NCI-H2107 (cell line): ENCODE results near the gene EPHX1.
"Not testable (repeated sequence)": the region's sequence is repeated elsewhere in the genome, so short reads cannot be mapped to it uniquely, and the experiment has no call there.

Experiments used
- DNase-seq: peaks from one replicate; lab custom pipeline; 2025; lab: John Stamatoyannopoulos, UW

EPHX1 gene

GRCh38 chr1:225809842-225810578 is at the start of gene EPHX1:
TSS of gene EPHX1 (plus strand) at chr1:225810124. CDS start at chr1:225828730, 18,606 bp downstream.
- peak; percentile 87 for DNase-seq

- DNase-seq = no peak
Measured at GRCh38 chr1:225760531-225760930, 49.4 kb upstream of the EPHX1 start.

- not testable (repeated sequence) for DNase-seq
Measured at GRCh38 chr1:225761395-225761794, 48.5 kb upstream of the EPHX1 start.

GRCh38 chr1:225762002-225762441 is 47.9 kb upstream of the EPHX1 start:
- peak; percentile 40 for DNase-seq

DNA sequence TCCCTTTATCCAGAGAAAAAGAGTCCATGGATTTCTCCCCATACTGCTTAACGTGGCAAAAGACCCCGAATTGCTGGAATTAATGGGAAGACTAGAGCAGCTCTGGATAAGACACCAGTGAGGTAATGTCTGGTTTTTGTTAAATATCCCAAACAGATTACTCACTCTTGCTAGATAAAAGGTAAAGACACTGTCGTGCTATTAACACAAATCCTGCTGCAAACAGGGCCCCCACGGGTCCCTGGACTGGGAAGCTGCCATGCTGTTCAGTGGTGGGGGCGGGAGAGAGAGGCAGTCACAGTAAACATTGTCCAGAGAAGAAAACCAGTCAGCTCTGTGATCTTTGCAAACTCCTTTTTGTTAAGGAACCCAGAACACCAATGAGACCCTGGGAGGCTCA is 47.5 kb upstream of the EPHX1 start:
- DNase-seq = no peak

- no peak for DNase-seq
Measured at GRCh38 chr1:225763716-225764548, 46.0 kb upstream of the EPHX1 start.

DNA sequence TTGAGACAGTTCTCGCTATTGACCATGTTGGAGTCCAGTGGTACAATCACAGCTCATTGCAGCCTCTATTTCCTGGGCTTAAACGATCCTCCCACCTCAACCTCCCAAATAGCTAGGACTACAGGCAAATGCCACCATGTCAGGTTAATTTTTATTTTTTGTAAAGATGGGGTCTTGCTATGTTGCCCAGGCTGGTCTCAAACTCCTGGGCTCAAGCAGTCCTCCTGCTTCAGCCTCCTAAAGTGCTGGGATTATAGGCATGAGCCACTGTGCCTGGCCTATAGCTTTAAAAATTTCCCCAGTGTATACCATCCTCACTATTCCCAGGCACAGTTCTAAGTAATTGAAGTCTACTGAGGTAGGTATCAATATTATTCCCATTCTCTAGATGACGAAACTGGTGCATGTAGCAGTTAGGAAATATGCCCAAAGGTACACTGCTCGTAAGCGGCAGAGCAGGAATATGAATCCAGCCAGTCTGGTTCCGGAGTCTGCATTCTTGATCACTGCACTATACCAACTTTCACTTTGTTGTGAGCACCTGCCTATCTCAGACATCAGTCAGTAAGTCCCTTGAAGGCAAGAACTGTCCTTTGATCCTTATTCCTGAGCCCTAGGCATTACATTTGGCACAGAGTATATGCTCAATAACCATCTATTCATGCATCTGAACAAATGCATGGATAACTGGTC is 43.8 kb upstream of the EPHX1 start:
- DNase-seq = no peak

DNA sequence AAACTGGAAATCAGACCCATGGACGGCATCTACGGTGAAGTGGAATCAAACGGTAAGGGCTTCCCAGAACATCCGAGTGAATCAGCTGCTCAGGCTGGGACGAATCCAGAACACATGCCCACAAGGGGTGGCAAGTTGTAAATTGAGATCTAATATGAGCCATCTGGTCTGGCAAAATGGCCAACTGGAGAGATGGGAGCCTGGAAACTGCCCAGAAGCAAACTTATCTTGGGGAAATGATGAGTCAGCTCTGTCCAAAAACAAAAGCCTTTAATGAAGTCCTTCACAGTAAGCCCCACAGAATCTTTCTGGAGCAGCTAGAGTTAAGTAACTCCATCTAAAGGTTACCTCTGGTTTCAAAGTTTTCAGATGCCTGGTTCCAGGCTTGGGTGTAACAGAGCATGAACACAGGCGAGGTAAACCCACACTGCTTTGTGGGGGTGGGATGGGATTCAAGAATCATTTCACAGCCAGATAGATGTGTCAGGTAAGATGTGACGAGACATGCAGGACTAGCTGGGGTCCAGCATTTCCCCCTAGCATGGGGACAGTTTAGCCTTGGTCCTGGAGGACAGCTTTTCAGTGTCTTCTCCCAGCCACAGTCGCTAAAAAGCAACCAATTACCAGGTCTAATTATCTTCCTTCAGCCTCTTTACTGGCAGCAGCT is 42.8 kb upstream of the EPHX1 start:
- DNase-seq = peak; percentile 19

- DNase-seq = peak; percentile 61
Measured at GRCh38 chr1:225767634-225768540, 42.0 kb upstream of the EPHX1 start.

DNA sequence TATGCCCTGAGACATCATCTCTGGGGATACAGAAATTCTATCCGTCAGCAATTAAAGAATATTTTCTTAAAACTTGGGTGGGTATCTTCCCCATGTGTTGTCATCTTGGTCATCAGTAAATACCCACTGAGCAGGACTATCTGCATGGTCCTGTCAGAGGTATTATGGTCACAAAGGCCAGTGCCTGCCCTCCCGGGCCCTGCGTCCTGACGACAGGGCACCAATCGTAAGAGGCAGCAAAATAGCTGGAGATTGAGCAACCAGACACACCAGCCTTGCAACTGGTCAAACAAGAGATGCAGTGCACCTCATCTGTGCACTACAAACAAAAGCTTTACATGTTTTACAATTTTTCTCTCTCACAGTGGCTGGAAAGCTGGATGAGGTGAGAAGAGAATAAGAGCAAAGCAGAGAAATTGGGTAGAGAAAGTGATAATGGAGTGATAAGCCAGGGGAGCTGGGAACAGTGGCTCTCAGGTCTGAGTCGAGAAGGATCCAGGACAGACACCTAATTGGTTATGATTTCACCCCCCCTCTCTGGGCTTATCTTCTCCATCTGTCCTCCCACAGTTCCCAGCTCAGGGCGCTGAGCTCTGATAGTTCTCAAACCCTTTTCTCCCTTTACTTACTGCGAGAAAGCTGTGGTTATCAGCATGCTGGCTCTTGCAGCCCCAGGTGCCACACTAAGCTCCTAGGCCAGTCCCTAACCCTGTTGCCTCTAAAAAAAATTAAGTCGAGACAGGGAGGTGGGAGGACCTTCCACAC is 41.1 kb upstream of the EPHX1 start:
- DNase-seq = no peak

DNA sequence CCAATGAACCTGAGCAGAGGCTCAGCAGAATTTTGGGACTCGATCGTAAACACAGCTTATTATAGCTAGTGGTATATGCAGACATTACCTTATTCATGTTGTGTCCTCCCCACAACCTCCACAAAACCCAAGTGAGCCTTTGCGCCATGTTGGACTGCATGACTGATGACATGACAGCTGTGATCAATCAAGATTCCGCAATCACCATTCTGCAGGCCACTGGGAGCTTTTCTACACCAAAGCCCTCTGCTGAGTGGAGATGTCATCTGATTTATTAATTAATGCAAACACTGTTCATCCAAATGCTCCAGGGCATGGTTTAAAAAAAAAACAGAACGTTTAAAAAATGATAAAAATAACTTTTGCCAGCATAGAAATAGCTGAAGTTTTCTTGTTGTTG is 40.2 kb upstream of the EPHX1 start:
- no peak for DNase-seq

GRCh38 chr1:225770561-225771248 is 39.2 kb upstream of the EPHX1 start:
- no peak for DNase-seq

GRCh38 chr1:225771661-225772322 is 38.1 kb upstream of the EPHX1 start:
- no peak for DNase-seq

DNA sequence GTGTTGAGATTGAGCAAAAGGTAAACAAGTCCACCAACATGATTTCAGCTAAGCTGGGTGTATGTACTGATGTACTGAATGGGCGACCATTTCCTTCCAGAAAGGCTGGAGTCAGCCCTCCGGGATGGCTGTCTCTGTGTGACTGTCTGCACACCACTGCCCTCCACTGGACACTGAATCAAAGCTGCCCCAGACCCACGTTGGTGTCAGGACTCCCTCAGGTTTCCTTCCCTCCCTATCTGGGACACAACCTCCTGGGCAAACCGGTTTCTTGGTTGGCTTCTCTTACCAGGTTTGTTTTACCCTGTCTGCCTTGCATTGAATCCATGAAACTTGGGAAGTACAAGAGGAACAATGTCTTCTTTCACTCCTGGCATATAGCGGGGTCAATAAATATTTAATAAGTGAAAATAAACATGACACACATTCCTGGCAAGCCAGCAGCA is 37.6 kb upstream of the EPHX1 start:
- peak; percentile 89 for DNase-seq

- DNase-seq = no peak
Measured at GRCh38 chr1:225772848-225773247, 37.1 kb upstream of the EPHX1 start.

GRCh38 chr1:225774281-225775147 is 35.4 kb upstream of the EPHX1 start:
- no peak for DNase-seq

DNA sequence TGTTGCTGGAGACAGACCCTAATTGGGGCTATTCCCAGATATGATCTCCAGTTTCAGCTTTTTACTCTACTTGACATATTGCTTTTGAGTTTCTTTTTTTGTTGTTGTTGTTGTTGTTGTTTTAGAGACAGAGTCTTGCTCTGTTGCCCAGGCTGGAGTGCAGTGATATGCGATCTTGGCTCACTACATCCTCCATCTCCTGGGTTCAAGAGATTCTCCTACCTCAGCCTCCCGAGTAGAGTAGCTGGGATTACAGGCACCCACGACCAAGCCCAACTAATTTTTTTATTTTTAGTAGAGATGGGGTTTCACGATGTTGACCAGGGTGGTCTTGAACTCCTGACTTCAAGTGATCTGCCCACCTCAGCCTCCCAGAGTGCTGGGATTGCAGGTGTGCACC is 33.6 kb upstream of the EPHX1 start:
- DNase-seq = no peak

GRCh38 chr1:225777058-225777582 is 32.8 kb upstream of the EPHX1 start:
- peak; percentile 31 for DNase-seq
